Mammary epithelial cell (primary cell): ENCODE results near the gene RBMY1F.
"Not testable (repeated sequence)": the region's sequence is repeated elsewhere in the genome, so short reads cannot be mapped to it uniquely, and the experiment has no call there.

Experiments
- EZH2 ChIP-seq: IDR thresholded peaks from 2 replicates; pipeline ENCODE4 v1.6.1; 2012; ENCODE audit warnings: low read length, inconsistent platforms, borderline replicate concordance
- TF ChIP-seq, protein P1 (sequence below), 2 donors: IDR thresholded peaks in 1 of 2; conservative IDR thresholded peaks in 1 of 2; 2 replicates each; pipeline ENCODE4 v1.5.1; 2011 to 2012; ENCODE audit warnings: inconsistent platforms in 2 of 2, low read length in 2 of 2, mild to moderate bottlenecking in 2 of 2, control low read depth in 1 of 2, low read depth in 1 of 2; ENCODE audit not compliant: insufficient read depth in 1 of 2; ENCODE audit errors: extremely low read depth in 1 of 2

DNA sequence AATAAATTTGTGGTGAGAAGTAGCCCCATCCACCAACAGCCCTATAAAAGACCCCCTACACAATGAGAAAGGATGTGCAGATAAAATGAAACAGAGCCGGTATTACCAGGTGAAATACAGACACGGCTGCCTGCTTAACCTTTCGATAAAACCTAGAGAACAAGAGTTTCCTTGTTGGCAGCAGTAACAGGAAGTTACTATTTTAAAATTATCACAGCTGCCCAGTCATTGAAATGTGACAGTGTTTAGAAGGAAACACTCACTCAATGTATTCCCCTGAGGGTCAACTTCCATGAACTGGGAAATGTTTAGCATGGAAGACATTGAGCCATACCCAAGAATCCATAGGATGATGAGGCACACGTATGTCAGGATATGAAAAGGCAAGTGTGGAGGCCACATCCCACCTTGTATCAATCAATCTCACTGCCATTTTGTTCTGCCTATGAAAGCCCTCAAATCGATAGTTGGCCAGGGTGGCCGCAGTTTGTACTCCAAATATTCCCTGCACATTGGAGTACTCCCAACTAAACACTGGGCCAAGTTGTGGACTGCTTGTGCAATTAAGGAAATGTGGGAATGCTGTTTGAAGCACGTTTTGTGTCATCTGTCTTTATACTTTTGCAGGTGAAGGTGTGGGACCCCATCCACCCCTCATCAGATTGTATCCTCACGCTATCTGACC, 41.6 kb downstream of the RBMY1F start:
- TF ChIP-seq, protein P1, sequence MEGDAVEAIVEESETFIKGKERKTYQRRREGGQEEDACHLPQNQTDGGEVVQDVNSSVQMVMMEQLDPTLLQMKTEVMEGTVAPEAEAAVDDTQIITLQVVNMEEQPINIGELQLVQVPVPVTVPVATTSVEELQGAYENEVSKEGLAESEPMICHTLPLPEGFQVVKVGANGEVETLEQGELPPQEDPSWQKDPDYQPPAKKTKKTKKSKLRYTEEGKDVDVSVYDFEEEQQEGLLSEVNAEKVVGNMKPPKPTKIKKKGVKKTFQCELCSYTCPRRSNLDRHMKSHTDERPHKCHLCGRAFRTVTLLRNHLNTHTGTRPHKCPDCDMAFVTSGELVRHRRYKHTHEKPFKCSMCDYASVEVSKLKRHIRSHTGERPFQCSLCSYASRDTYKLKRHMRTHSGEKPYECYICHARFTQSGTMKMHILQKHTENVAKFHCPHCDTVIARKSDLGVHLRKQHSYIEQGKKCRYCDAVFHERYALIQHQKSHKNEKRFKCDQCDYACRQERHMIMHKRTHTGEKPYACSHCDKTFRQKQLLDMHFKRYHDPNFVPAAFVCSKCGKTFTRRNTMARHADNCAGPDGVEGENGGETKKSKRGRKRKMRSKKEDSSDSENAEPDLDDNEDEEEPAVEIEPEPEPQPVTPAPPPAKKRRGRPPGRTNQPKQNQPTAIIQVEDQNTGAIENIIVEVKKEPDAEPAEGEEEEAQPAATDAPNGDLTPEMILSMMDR (conservative IDR thresholded peaks at IDR 0.05 in 1 of 2, IDR thresholded peaks at IDR 0.05 in 1 of 2; ENCODE audit: extremely low read depth in 1 of 2, insufficient read depth in 1 of 2, low read depth in 1 of 2, low read length in 2 of 2): not testable (repeated sequence)
- not testable (repeated sequence) for TF ChIP-seq EZH2
